Spinal cord (tissue), 10 donors: ENCODE data around the gene GPRC5A. TPM values are rescaled to one million over a fixed set of nuclear protein-coding genes. Genes with fewer than 3 reads are reported as not detected.

Experiments
- DNase-seq, 6 donors: peaks; one replicate each; pipeline versions ENCODE4 v3.0.0 to v3.0.0-alpha.2; 2013 to 2015; ENCODE audit warnings: low spot score in 6 of 6, low read depth in 4 of 6
- H3K27ac ChIP-seq: one replicate; pipeline ENCODE4 v1.5.1; 2013; ENCODE audit warnings: low read depth, low read length, control low read depth
- H3K27me3 ChIP-seq: one replicate; pipeline ENCODE4 v1.6.1; 2013; ENCODE audit warnings: low read length; ENCODE audit not compliant: control insufficient read depth, insufficient read depth
- H3K36me3 ChIP-seq: one replicate; pipeline ENCODE4 v1.6.1; 2013; ENCODE audit warnings: low read length; ENCODE audit not compliant: control insufficient read depth, insufficient read depth
- H3K4me1 ChIP-seq: one replicate; pipeline ENCODE4 v1.6.1; 2013; ENCODE audit warnings: low read length; ENCODE audit not compliant: control insufficient read depth, insufficient read depth
- H3K4me3 ChIP-seq: one replicate; pipeline ENCODE4 v1.5.1; 2013; ENCODE audit warnings: low read depth, low read length, control low read depth
- H3K9me3 ChIP-seq: one replicate; pipeline ENCODE4 v1.6.1; 2013; ENCODE audit warnings: low read length; ENCODE audit not compliant: control insufficient read depth, insufficient read depth
- WGBS: methylation state at CpG from one replicate; pipeline ENCODE4 v1.1.5; 2013; ENCODE audit warnings: missing lambda C conversion rate; ENCODE audit not compliant: insufficient coverage; 5-methylcytosine and 5-hydroxymethylcytosine counted together
- polyA plus RNA-seq, 2 donors: library from polyadenylated mRNA; unstranded; fragments of 120-200 nt; gene quantifications; one replicate each; pipeline ENCODE4 v1.2.1, GENCODE V29; 2013; ENCODE audit not compliant: insufficient read length in 2 of 2
- total RNA-seq, 2 donors: library from RNA; depleted of rRNA in 1 of 2; stranded (reverse); fragments of 120-200 nt in 1 of 2; fragments of >200 nt in 1 of 2; gene quantifications; one replicate each; pipeline versions ENCODE4 v1.2.3 to v1.2.4, GENCODE V29; 2013 to 2014
- donor health status: healthy.

The GPRC5A gene
- total and polyA plus RNA-seq, 4 donors: 0.89 to 5.2 (median 4.2) TPM

GRCh38 chr12:12946686-12947355, 55.5 kb downstream of the GPRC5A start:
- Histone ChIP-seq H3K36me3 (no peaks in the 10 kb centered on the region), H3K27me3 (no peaks in the 10 kb centered on the region), H3K9me3 (no peaks in the 10 kb centered on the region), H3K27ac (no peak overlapping the region), H3K4me1 (no peaks in the 10 kb centered on the region), H3K4me3 (no peak overlapping the region)
- peak in 1 of 6 donors; percentile 26 for DNase-seq
- WGBS: no CpG with 5 or more reads among the region's 7 CpGs

DNA sequence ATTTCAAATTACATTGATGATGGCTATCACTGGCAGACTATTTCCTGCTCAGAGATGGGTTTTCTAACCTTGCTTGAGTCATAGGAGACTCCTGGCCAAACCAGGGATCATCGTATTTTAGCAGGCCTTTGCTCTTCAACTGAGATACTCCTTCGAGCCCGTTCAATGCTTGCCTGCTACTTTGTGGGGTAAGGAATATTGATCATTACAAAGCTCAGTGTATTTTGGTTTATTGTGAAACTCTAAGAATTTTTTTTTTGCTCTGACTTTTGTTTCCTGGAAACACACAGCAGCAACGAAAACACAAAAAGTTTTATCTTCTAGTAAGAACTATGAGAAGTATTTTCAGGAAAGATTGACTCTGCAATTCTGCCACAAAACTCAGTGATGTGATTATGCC, 56.5 kb downstream of the GPRC5A start:
- H3K27ac ChIP-seq: no peak overlapping the region
- no peaks in the 10 kb centered on the region for H3K4me1 ChIP-seq
- no peak for DNase-seq
- no peak overlapping the region for H3K4me3 ChIP-seq
- no peaks in the 10 kb centered on the region for H3K36me3 ChIP-seq
- no peaks in the 10 kb centered on the region for H3K27me3 ChIP-seq
- 100% methylated on average over 1 of the region's 4 CpGs for WGBS
- no peaks in the 10 kb centered on the region for H3K9me3 ChIP-seq

DNA sequence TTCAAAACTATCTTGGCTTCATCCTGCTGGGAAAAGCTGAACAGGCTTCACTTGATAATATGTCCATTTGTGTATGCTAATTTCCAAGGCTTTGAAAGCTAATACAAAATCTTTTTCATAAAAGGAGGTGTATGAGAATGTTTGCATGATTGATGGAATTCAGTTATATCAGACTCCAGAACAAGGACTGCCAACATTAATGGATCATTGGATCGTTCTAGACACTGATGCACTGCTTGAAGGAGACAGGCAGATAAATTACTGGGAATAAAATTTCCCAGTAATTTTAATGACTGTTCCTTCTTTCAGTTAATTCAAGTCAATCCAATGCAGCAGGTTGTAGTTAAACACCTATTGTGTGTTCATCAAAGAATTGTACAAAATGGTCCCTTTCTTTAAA, 60.1 kb downstream of the GPRC5A start:
- no peaks in the 10 kb centered on the region for H3K9me3 ChIP-seq
- H3K4me3 ChIP-seq: no peak overlapping the region
- no peaks in the 10 kb centered on the region for H3K36me3 ChIP-seq
- DNase-seq: no peak
- H3K4me1 ChIP-seq: no peaks in the 10 kb centered on the region
- H3K27ac ChIP-seq: no peak overlapping the region
- WGBS: no CpG with 5 or more reads among the region's 1 CpG
- no peaks in the 10 kb centered on the region for H3K27me3 ChIP-seq

DNA sequence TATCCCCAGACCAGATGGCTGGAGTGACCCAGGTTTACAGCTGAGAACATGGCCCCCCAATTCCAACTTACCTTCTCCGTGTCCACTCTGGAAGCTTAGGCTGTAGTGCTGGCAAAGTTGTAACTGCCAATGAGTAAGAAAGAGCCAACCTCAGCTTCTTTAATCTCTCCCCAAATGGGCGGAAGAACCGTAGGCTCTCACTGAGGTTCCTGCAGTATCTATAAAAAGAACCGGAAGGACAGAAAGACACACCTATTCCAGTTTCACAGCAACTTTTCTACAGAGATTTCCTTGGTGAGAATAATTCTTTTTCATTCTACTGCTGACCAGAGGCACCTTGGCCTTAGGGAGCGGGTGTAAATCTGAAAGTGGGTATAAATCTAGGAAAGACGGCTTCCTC, 60.7 kb downstream of the GPRC5A start, which contains the start of gene GPRC5D:
TSS of gene GPRC5D (minus strand) at position 135 of the 400 bp plus-strand sequence. CDS start 1,786 bp downstream, outside the sequence.
- H3K27ac ChIP-seq: no peak within 1 kb of the TSS
- no peak for DNase-seq
- no peaks in the 10 kb centered on the region for H3K4me1 ChIP-seq
- 83% methylated on average over 1 of the region's 6 CpGs for WGBS
- H3K4me3 ChIP-seq: no peak within 1 kb of the TSS
- H3K36me3 ChIP-seq: no peaks in the 10 kb centered on the region
- H3K27me3 ChIP-seq: no peaks in the 10 kb centered on the region
- no peaks in the 10 kb centered on the region for H3K9me3 ChIP-seq

- DNase-seq: no peak
- Histone ChIP-seq H3K27ac (no peak overlapping the region), H3K9me3 (no peaks in the 10 kb centered on the region), H3K27me3 (no peaks in the 10 kb centered on the region), H3K4me1 (no peaks in the 10 kb centered on the region), H3K36me3 (no peaks in the 10 kb centered on the region), H3K4me3 (no peak overlapping the region)
- 58% methylated on average over 3 of the region's 4 CpGs for WGBS
Measured at GRCh38 chr12:12954356-12954755, 63.0 kb downstream of the GPRC5A start.

- no peak for DNase-seq
- Histone ChIP-seq H3K36me3 (no peaks in the 10 kb centered on the region), H3K4me3 (no peak overlapping the region), H3K9me3 (no peaks in the 10 kb centered on the region), H3K27ac (no peak overlapping the region), H3K27me3 (no peaks in the 10 kb centered on the region), H3K4me1 (no peaks in the 10 kb centered on the region)
- WGBS: 100% methylated on average over 3 of the region's 6 CpGs
Measured at GRCh38 chr12:12954878-12955625, 63.7 kb downstream of the GPRC5A start.

DNA sequence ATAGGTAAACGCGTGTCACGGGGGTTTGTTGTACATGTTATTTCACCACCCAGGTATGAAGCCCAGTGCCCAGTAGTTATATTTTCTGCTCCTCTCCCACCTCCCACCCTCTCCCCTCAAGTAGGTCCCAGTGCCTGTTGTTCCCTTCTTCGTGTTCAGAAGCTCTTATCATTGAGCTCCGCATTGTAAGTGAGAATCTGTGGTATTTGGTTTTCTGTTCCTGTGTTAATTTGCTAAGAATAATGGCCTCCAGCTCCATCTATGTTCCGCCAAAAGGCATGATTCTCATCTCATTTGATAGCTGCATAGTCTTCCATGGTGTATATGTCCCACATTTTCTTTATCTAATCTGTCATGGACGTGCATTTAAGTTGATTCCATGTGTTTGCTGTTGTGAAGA, 67.5 kb downstream of the GPRC5A start:
- H3K36me3 ChIP-seq: no peaks in the 10 kb centered on the region
- no peak overlapping the region for H3K27ac ChIP-seq
- no CpG with 5 or more reads among the region's 7 CpGs for WGBS
- DNase-seq: no peak
- H3K4me1 ChIP-seq: no peaks in the 10 kb centered on the region
- H3K4me3 ChIP-seq: no peak overlapping the region
- no peaks in the 10 kb centered on the region for H3K27me3 ChIP-seq
- no peaks in the 10 kb centered on the region for H3K9me3 ChIP-seq

- DNase-seq: peak in 2 of 6 donors; percentile 24 to 40
- H3K36me3 ChIP-seq: no peaks in the 10 kb centered on the region
- no peaks in the 10 kb centered on the region for H3K9me3 ChIP-seq
- no peaks in the 10 kb centered on the region for H3K4me1 ChIP-seq
- H3K4me3 ChIP-seq: no peak overlapping the region
- H3K27ac ChIP-seq: no peak overlapping the region
- 0% methylated on average over 1 of the region's 5 CpGs for WGBS
- H3K27me3 ChIP-seq: no peaks in the 10 kb centered on the region
Measured at GRCh38 chr12:12960639-12961209, 69.4 kb downstream of the GPRC5A start.

DNA sequence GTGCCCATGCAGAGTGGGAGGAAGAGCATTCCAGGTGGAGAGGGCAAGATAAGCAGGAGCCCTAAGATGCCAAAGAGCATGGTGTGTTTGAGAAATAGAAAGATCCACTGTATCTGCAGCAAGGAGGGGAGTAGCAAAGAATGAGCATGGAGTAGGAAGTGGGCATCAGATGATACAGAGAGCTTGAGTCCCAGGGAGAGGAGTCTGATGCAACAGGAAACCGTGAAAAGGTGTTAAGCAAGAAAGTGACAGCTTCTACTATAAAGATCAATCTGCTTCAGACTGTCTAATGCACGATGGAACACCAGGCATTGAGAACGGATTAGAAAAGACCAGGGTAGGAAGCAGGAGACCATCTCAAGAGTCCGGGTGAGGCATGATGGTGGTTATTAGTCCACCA, 72.9 kb downstream of the GPRC5A start:
- H3K27ac ChIP-seq: no peak overlapping the region
- no peak overlapping the region for H3K4me3 ChIP-seq
- no peaks in the 10 kb centered on the region for H3K9me3 ChIP-seq
- DNase-seq: no peak
- no peaks in the 10 kb centered on the region for H3K36me3 ChIP-seq
- no peaks in the 10 kb centered on the region for H3K27me3 ChIP-seq
- H3K4me1 ChIP-seq: no peaks in the 10 kb centered on the region
- 94% methylated on average over 2 of the region's 4 CpGs for WGBS
